PC-9 (cell line): ENCODE data around the gene SPATA31A3. TPM values are rescaled to one million over a fixed set of nuclear protein-coding genes. Genes with fewer than 3 reads are reported as not detected.
"Not testable (repeated sequence)": the region's sequence is repeated elsewhere in the genome, so short reads cannot be mapped to it uniquely, and the experiment has no call there.

Experiments used
- Bru-seq: library from RNA; stranded (reverse); fragments of 400-500 nt; gene quantifications from one replicate; lab custom pipeline; 2021; lab: Mats Ljungman, UMichigan
- BruChase-seq, 2 experiments: library from RNA; stranded (reverse); fragments of 400-500 nt; gene quantifications; one replicate each; lab custom pipeline; 2021; lab: Mats Ljungman, UMichigan
- BruUV-seq: library from RNA; stranded (reverse); fragments of 400-500 nt; replicated peaks from 2 replicates; lab custom pipeline; 2021; lab: Mats Ljungman, UMichigan
- CTCF ChIA-PET: fragments of 300-600 bp; sonication (Branson Sonifier 250); formaldehyde crosslinking; loops from one replicate; lab custom pipeline; 2022; ENCODE audit warnings: antibody characterized with exemption; lab: Charles Lee
- POLR2A ChIA-PET: fragments of 300-600 bp; sonication (Branson Sonifier 250); formaldehyde crosslinking; loops from one replicate; lab custom pipeline; 2022; ENCODE audit warnings: antibody characterized with exemption; ENCODE audit not compliant: unreplicated experiment; lab: Charles Lee
- DNase-seq, 2 experiments: peaks; one replicate each; pipeline versions ENCODE4 v3.0.0 to v3.0.0-alpha.2; 2015 to 2022; ENCODE audit warnings: mixed read lengths in 1 of 2
- H2AFZ ChIP-seq: fragments of 200-600 bp; sonication (generic); 2 replicates; pipeline ENCODE4 v1.8.1; 2017; ENCODE audit warnings: antibody characterized with exemption
- H3F3A ChIP-seq: fragments of 200-600 bp; sonication (generic); 2 replicates; pipeline ENCODE4 v1.8.1; 2017; ENCODE audit warnings: antibody characterized with exemption, mild to moderate bottlenecking, low read depth; ENCODE audit not compliant: insufficient read depth
- H3K27ac ChIP-seq: fragments of 200-600 bp; sonication (generic); 2 replicates; pipeline ENCODE4 v1.6.1; 2016; ENCODE audit warnings: mixed run types
- H3K27me3 ChIP-seq: fragments of 200-600 bp; sonication (generic); 2 replicates; pipeline ENCODE4 v1.6.1; 2016; ENCODE audit warnings: low read depth, mixed run types; ENCODE audit not compliant: insufficient read depth
- H3K36me3 ChIP-seq: fragments of 200-600 bp; sonication (generic); 2 replicates; pipeline ENCODE4 v1.6.1; 2016; ENCODE audit warnings: low read depth, mixed run types
- H3K4me1 ChIP-seq: fragments of 200-600 bp; sonication (generic); replicated peaks from 2 replicates; pipeline ENCODE4 v1.6.1; 2016; ENCODE audit warnings: mixed run types; ENCODE audit not compliant: insufficient read depth
- H3K4me2 ChIP-seq: fragments of 200-600 bp; sonication (generic); 2 replicates; pipeline ENCODE4 v1.6.1; 2017; ENCODE audit warnings: mixed run types
- H3K4me3 ChIP-seq: fragments of 200-600 bp; sonication (generic); 2 replicates; pipeline ENCODE4 v1.6.1; 2016; ENCODE audit warnings: mixed run types
- H3K79me2 ChIP-seq: fragments of 200-600 bp; sonication (generic); 2 replicates; pipeline ENCODE4 v1.6.1; 2017; ENCODE audit warnings: low read depth, mixed run types
- H3K9me2 ChIP-seq: fragments of 200-600 bp; sonication (generic); 2 replicates; pipeline ENCODE4 v1.8.1; 2017; ENCODE audit warnings: mild to moderate bottlenecking; ENCODE audit not compliant: insufficient read depth
- H3K9me3 ChIP-seq: fragments of 200-600 bp; sonication (generic); 2 replicates; pipeline ENCODE4 v1.8.1; 2016; ENCODE audit warnings: low read depth; ENCODE audit not compliant: insufficient read depth
- H4K20me1 ChIP-seq: fragments of 200-600 bp; sonication (generic); 2 replicates; pipeline ENCODE4 v1.8.1; 2017; ENCODE audit not compliant: insufficient read depth
- intact Hi-C: fragments of 100-400 bp; cut with micrococcal nuclease; formaldehyde crosslinking; loops from one replicate; pipeline ENCODE4 v1.10.0; 2022; ENCODE audit not compliant: unreplicated experiment
- long read RNA-seq: library from polyadenylated mRNA; stranded (forward); transcript quantifications from one replicate; pipeline ENCODE4 v2.0.0, GENCODE V29; 2022
- total RNA-seq: library from RNA; stranded (reverse); gene quantifications from 2 replicates; pipeline ENCODE4 v1.2.3, GENCODE V29; 2021

The SPATA31A3 gene
- total RNA-seq (not detected in 2 replicates), Bru-seq, nascent RNA (not detected), BruChase-seq, experiment 1, labeled RNA remaining after a 2-hour chase (not detected), BruChase-seq, experiment 2, labeled RNA remaining after a 6-hour chase (not detected)
- long read RNA-seq = 0 reads

GRCh38 chr9:66992450-66992849 lies at the start of gene SPATA31A3:
Gene SPATA31A3 (minus strand): TSS chr9:66992550. CDS start chr9:66992521, 29 bp downstream.
- H3K79me2 ChIP-seq, H4K20me1 ChIP-seq, H3K27me3 ChIP-seq, DNase-seq, H3F3A ChIP-seq, H3K4me3 ChIP-seq, H3K9me2 ChIP-seq, H3K27ac ChIP-seq, H2AFZ ChIP-seq, CTCF ChIA-PET, intact Hi-C loops, H3K4me1 ChIP-seq, H3K36me3 ChIP-seq, POLR2A ChIA-PET, H3K9me3 ChIP-seq, H3K4me2 ChIP-seq, BruUV-seq: not testable (repeated sequence)

DNA sequence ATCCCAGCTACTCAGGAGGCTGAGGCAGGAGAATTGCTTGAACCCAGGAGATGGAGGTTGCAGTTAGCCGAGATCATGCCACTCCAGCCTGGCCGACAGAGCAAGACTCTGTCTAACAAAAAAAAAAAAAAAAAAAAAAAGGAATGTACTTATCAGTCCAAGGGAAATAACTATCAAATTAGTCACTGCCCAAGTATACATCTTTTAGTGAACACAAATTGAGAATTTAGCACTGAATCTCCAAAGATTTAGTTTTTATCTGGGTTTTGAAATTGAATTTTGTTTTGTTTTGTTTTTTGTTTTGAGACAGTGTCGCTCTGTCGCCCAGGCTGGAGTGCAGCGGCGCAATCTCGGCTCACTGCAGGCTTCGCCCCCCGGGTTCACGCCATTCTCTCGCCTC lies 39.8 kb downstream of the SPATA31A3 start:
- H3K79me2 ChIP-seq, H4K20me1 ChIP-seq, H3K4me3 ChIP-seq, H3K36me3 ChIP-seq, BruUV-seq, H3K9me3 ChIP-seq, H3K4me1 ChIP-seq, CTCF ChIA-PET, intact Hi-C loops, H3K27me3 ChIP-seq, H3K27ac ChIP-seq, H2AFZ ChIP-seq, H3K9me2 ChIP-seq, DNase-seq, H3K4me2 ChIP-seq, POLR2A ChIA-PET, H3F3A ChIP-seq: not testable (repeated sequence)

GRCh38 chr9:66942400-66943155 lies 49.8 kb downstream of the SPATA31A3 start:
- H2AFZ ChIP-seq, H3K27ac ChIP-seq, H3K4me3 ChIP-seq, H4K20me1 ChIP-seq, H3K79me2 ChIP-seq, H3K9me3 ChIP-seq, H3K36me3 ChIP-seq, H3K4me1 ChIP-seq, intact Hi-C loops, BruUV-seq, H3K4me2 ChIP-seq, H3K27me3 ChIP-seq, POLR2A ChIA-PET, H3K9me2 ChIP-seq, CTCF ChIA-PET, H3F3A ChIP-seq: not testable (repeated sequence)
- DNase-seq = peak in 1 of 2 experiments; percentile 33

DNA sequence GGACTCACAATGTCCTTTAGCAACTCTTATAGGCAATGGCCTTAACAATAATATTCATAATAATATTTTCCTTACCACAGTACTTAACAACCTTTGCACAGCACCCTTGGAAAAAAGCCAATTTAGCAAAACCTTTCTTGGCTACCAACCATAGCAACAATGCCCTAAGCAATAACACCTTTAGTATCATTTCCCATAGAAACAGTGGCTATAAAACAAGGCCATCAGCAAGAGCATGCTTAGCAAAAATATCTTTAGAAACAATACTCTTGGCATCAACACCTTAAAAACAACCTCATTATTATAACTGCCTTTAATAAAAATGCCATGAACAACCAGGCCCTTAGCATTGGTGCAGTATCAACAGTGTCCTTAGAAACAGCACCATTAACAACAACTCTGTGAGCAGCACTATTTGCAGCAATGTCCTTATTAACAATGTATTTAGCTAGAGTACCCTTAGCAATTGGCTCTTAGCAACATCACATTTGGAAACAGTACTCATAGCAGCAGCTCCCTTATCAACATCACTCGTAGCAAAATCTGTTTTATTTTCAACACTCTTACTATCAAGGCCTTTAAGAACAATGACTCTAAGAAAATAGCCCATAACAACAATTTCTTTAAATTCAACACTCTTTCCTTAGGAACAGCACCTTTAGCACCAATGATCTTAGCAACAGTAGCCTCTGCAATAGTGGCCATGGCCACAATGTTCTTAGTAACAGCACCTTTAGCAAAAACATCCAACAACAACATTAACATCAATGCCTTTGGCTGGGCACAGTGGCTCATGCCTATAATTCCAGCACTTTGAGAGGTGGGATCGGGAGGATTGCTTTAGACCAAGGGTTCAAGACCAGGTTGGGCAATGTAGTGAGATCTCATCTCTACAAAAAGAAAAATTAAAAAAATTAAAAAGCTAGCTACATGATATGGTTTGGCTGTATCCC lies 52.2 kb downstream of the SPATA31A3 start:
- H3F3A ChIP-seq, H3K27me3 ChIP-seq, POLR2A ChIA-PET, DNase-seq, intact Hi-C loops, CTCF ChIA-PET, H3K4me2 ChIP-seq, H3K4me1 ChIP-seq, BruUV-seq, H4K20me1 ChIP-seq, H3K36me3 ChIP-seq, H3K4me3 ChIP-seq, H3K9me3 ChIP-seq, H3K9me2 ChIP-seq, H3K27ac ChIP-seq, H3K79me2 ChIP-seq, H2AFZ ChIP-seq: not testable (repeated sequence)

DNA sequence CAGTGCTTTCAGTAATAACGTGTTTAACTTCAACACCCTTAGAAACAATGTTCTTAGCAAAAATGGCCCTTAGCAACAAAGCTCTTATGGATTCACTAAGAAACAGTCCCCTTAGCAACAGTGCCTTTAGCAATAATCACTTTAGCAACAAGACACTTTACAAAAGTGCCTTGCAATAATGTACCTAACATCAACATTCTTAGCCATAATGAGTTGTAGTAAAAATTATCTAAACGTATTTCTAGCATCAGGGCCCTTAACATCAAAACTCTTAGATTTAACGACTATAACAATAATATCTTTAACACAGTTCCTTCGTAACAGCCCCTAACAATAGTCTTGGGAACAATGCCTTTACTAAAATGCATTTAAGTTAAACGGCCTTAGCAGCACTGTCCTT lies 54.0 kb downstream of the SPATA31A3 start:
- intact Hi-C loops, POLR2A ChIA-PET: not testable (repeated sequence)

DNA sequence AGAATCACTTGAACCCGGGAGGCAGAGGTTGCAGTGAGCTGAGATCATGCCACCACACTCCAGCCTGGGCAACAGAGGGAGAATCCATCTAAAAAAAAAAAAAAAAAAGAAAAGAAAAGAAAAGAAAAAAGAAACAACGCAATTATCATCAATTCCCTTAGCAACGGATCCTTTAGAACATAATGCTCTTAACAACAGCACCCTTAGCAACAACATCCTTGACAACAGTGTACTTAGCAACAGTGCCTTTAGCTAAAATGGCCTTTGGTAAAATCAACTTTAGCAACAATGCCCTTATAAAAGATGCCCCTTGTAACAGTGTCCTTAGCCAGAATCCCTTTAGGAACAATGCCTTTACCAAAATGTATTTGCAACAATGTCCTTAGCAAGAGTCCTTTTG lies 54.7 kb downstream of the SPATA31A3 start:
- POLR2A ChIA-PET, CTCF ChIA-PET, H2AFZ ChIP-seq, intact Hi-C loops, H3K4me1 ChIP-seq, H3K9me3 ChIP-seq, H3K27ac ChIP-seq, H3K4me2 ChIP-seq, BruUV-seq, DNase-seq, H3K27me3 ChIP-seq, H3K36me3 ChIP-seq, H3K4me3 ChIP-seq, H3K79me2 ChIP-seq, H3K9me2 ChIP-seq, H3F3A ChIP-seq, H4K20me1 ChIP-seq: not testable (repeated sequence)

More for the DNA sequence above, 54.0 kb downstream of the SPATA31A3 start:
- H3K4me3 ChIP-seq, H3K27me3 ChIP-seq, H2AFZ ChIP-seq, H3K27ac ChIP-seq, H3K4me2 ChIP-seq, H3K36me3 ChIP-seq, H3K9me3 ChIP-seq, H3K9me2 ChIP-seq, H3K4me1 ChIP-seq, H4K20me1 ChIP-seq, H3K79me2 ChIP-seq, H3F3A ChIP-seq, DNase-seq, BruUV-seq, CTCF ChIA-PET: not testable (repeated sequence)
